ENCODE data around the gene DHRS7B.
"Not testable (repeated sequence)": the region's sequence is repeated elsewhere in the genome, so short reads cannot be mapped to it uniquely, and the experiment has no call there.

DNA sequence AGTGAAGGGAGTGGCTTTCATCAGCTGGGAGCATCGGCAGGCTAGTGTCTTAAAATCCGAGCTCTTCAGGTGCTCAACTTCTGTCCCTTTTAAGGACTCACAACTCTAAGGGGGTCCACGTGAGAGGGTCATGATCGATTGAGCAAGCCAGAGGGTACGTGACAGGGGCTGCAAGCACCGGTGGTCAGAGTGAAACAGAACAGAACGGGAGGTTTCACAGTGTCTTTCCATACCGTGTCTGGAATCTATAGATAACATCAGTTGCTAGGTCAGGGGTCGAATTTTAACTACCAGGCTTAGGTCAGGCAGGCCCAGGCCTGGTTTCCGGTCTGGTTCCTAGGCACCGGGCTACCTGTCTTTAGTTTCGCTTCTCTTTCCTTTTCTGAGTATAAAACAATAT lies 15.3 kb downstream of the DHRS7B start:
- TF ChIP-seq, protein P1, sequence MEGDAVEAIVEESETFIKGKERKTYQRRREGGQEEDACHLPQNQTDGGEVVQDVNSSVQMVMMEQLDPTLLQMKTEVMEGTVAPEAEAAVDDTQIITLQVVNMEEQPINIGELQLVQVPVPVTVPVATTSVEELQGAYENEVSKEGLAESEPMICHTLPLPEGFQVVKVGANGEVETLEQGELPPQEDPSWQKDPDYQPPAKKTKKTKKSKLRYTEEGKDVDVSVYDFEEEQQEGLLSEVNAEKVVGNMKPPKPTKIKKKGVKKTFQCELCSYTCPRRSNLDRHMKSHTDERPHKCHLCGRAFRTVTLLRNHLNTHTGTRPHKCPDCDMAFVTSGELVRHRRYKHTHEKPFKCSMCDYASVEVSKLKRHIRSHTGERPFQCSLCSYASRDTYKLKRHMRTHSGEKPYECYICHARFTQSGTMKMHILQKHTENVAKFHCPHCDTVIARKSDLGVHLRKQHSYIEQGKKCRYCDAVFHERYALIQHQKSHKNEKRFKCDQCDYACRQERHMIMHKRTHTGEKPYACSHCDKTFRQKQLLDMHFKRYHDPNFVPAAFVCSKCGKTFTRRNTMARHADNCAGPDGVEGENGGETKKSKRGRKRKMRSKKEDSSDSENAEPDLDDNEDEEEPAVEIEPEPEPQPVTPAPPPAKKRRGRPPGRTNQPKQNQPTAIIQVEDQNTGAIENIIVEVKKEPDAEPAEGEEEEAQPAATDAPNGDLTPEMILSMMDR (IDR thresholded peaks at IDR 0.05) = not testable (repeated sequence)
- TF ChIP-seq EZH2 (IDR thresholded peaks at IDR 0.05) = not testable (repeated sequence)

Measured in neural progenitor cell (in vitro differentiated cells).